CD4-positive, alpha-beta T cell treated with Interferon gamma for 1 hour (primary cell): ENCODE measurements around the gene MXRA5.
"Not testable (repeated sequence)": the region's sequence is repeated elsewhere in the genome, so short reads cannot be mapped to it uniquely, and the experiment has no call there.

Experiments
- DNase-seq: peaks from one replicate; pipeline ENCODE4 v3.0.0-alpha.2; 2020

MXRA5 gene

GRCh38 chrX:3320471-3321046 lies 25.9 kb downstream of the MXRA5 start:
- DNase-seq, result no peak

GRCh38 chrX:3317191-3317718 lies 29.2 kb downstream of the MXRA5 start:
- DNase-seq, result no peak

GRCh38 chrX:3312109-3312508 lies 34.3 kb downstream of the MXRA5 start:
- DNase-seq, result no peak

- no peak for DNase-seq
Measured at GRCh38 chrX:3307881-3308280, 38.6 kb downstream of the MXRA5 start.

GRCh38 chrX:3299636-3300035 lies 46.8 kb downstream of the MXRA5 start:
- no peak for DNase-seq

- DNase-seq, result no peak
Measured at GRCh38 chrX:3295731-3296130, 50.7 kb downstream of the MXRA5 start.

- DNase-seq, result no peak
Measured at GRCh38 chrX:3293251-3293650, 53.2 kb downstream of the MXRA5 start.

- no peak for DNase-seq
Measured at GRCh38 chrX:3290561-3290960, 55.9 kb downstream of the MXRA5 start.

GRCh38 chrX:3286196-3286945 lies 60.1 kb downstream of the MXRA5 start:
- DNase-seq, result no peak

- DNase-seq, result no peak
Measured at GRCh38 chrX:3280706-3281105, 65.7 kb downstream of the MXRA5 start.

GRCh38 chrX:3273668-3274067 lies 72.8 kb downstream of the MXRA5 start:
- not testable (repeated sequence) for DNase-seq

- DNase-seq, result no peak
Measured at GRCh38 chrX:3271834-3272186, 74.6 kb downstream of the MXRA5 start.

- DNase-seq, result no peak
Measured at GRCh38 chrX:3271183-3271833, 75.1 kb downstream of the MXRA5 start.

GRCh38 chrX:3268829-3269228 lies 77.6 kb downstream of the MXRA5 start:
- DNase-seq, result no peak

- DNase-seq, result no peak
Measured at GRCh38 chrX:3263681-3264126, 82.7 kb downstream of the MXRA5 start.

GRCh38 chrX:3262901-3263300 lies 83.6 kb downstream of the MXRA5 start:
- DNase-seq, result no peak
